ENCODE results near the gene CYYR1.

GRCh38 chr21:26555540-26556146, 17.4 kb downstream of the CYYR1 start:
- no peak for TF ChIP-seq CTCF (IDR thresholded peaks at IDR 0.05)
- TF ChIP-seq POLR2AphosphoS5 (IDR thresholded peaks at IDR 0.05; ENCODE audit: low read depth, low read length): no peak
- no peak for TF ChIP-seq SIN3A (IDR thresholded peaks at IDR 0.05; ENCODE audit: borderline replicate concordance, insufficient read depth, low read depth, low read length)
